Measurements from ENCODE around the gene TLE4.

DNA sequence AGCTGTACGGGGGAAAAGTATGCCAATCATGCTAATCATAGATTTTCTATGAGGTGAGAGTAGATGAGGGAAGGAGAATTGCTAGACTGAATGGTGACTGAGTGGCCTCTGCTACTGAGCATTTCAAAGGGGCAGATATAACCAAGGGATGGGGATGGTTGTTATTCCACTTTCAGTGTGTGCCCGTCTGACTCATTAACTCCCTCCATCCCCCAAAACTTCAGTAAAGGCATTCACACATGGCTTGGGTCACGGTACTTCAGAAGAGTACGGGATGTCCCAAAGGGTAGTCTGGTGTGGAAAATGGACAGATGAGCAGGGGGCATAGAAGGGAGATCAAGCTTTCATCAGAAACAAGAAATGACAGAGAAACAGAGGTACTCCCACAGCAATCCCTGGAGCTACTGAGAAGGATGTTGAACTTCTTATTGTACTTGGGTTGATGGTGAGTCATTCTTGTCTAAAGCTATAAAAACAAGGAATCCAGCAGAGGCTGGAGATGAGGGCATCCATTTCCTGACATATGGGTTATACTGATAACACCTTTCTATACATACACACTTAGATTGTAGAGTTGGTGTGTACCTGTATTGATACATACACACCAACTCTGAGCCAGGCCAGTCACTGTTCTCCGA, 8.9 kb upstream of the TLE4 start:
- no peak for TF ChIP-seq POLR2AphosphoS5 (IDR thresholded peaks at IDR 0.05)
- TF ChIP-seq, protein P1, sequence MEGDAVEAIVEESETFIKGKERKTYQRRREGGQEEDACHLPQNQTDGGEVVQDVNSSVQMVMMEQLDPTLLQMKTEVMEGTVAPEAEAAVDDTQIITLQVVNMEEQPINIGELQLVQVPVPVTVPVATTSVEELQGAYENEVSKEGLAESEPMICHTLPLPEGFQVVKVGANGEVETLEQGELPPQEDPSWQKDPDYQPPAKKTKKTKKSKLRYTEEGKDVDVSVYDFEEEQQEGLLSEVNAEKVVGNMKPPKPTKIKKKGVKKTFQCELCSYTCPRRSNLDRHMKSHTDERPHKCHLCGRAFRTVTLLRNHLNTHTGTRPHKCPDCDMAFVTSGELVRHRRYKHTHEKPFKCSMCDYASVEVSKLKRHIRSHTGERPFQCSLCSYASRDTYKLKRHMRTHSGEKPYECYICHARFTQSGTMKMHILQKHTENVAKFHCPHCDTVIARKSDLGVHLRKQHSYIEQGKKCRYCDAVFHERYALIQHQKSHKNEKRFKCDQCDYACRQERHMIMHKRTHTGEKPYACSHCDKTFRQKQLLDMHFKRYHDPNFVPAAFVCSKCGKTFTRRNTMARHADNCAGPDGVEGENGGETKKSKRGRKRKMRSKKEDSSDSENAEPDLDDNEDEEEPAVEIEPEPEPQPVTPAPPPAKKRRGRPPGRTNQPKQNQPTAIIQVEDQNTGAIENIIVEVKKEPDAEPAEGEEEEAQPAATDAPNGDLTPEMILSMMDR (IDR thresholded peaks at IDR 0.05): no peak
